Bronchial epithelial cell (primary cell): Measurements from ENCODE around the gene GTSF1L. TPM values are rescaled to one million over a fixed set of nuclear protein-coding genes. Genes with fewer than 3 reads are reported as not detected.

ENCODE experiments used
- DNase-seq: peaks from one replicate; pipeline ENCODE4 v3.0.0-alpha.2; 2010; ENCODE audit warnings: low read depth
- FAIRE-seq: peaks from 2 replicates; lab custom pipeline; 2011; peaks lifted over from hg19 to GRCh38; lab: Jason Lieb, UNC
- H3K27me3 ChIP-seq: 2 replicates; pipeline ENCODE4 v1.5.1; 2011; ENCODE audit warnings: low read length; ENCODE audit not compliant: control insufficient read depth, insufficient read depth
- H3K36me3 ChIP-seq: 2 replicates; pipeline ENCODE4 v1.5.1; 2011; ENCODE audit warnings: low read length; ENCODE audit not compliant: control insufficient read depth, insufficient read depth
- H3K4me3 ChIP-seq: 2 replicates; pipeline ENCODE4 v1.5.1; 2011; ENCODE audit warnings: mild to moderate bottlenecking, low read depth, low read length, control low read depth
- total RNA-seq: library from RNA; depleted of rRNA; stranded (reverse); fragments of >200 nt; gene quantifications from 2 replicates; pipeline ENCODE4 v1.2.1, GENCODE V29; 2014
- TF ChIP-seq, protein P1 (sequence below): IDR thresholded peaks from 2 replicates; pipeline ENCODE4 v1.5.1; 2011; ENCODE audit warnings: mild to moderate bottlenecking, moderate library complexity, low read length, control low read depth, inconsistent platforms; ENCODE audit not compliant: insufficient read depth, severe bottlenecking

Gene GTSF1L
- total RNA-seq, 1 donor from 2014 or later = not detected

DNA sequence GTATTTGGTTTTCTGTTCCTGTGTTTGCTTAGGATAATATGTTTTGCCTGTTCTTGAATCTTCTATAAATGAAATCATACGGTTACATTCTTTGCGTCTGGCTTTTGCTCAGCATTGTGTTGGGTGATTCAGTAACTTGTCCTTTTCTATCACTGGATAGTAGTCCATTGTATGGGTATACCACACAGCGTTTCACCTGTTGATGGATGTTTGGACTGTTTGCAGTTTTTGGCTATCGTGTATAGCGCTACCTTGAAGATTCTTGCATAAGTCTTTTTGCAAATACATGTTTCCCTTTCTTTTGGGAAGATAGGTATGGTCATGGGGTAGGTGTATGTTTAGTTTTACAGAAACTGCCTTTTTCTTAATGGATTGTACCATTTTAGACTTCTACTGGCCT lies 50.4 kb downstream of the GTSF1L start:
- TF ChIP-seq, protein P1, sequence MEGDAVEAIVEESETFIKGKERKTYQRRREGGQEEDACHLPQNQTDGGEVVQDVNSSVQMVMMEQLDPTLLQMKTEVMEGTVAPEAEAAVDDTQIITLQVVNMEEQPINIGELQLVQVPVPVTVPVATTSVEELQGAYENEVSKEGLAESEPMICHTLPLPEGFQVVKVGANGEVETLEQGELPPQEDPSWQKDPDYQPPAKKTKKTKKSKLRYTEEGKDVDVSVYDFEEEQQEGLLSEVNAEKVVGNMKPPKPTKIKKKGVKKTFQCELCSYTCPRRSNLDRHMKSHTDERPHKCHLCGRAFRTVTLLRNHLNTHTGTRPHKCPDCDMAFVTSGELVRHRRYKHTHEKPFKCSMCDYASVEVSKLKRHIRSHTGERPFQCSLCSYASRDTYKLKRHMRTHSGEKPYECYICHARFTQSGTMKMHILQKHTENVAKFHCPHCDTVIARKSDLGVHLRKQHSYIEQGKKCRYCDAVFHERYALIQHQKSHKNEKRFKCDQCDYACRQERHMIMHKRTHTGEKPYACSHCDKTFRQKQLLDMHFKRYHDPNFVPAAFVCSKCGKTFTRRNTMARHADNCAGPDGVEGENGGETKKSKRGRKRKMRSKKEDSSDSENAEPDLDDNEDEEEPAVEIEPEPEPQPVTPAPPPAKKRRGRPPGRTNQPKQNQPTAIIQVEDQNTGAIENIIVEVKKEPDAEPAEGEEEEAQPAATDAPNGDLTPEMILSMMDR = no peak
- Histone ChIP-seq H3K27me3 (no peaks in the 10 kb centered on the region), H3K4me3 (no peak overlapping the region), H3K36me3 (no peaks in the 10 kb centered on the region)
- no peak for DNase-seq
- no peak for FAIRE-seq

Other genes with a start within 250 kb of the GTSF1L start
- gene L3MBTL1, start 219.3 kb downstream of the GTSF1L start, total RNA-seq = 5.0 and 5.6 TPM in 2 replicates
- gene SGK2, start 168.0 kb downstream of the GTSF1L start, total RNA-seq = 0.38 and 0.53 TPM in 2 replicates
- gene IFT52, start 136.1 kb downstream of the GTSF1L start, total RNA-seq = 22.6 and 23.8 TPM in 2 replicates
- gene MYBL2, start 59.9 kb downstream of the GTSF1L start, total RNA-seq = under 0.01 and 1.0 TPM in 2 replicates
- not detected in 2 replicates for gene TOX2, start 187.8 kb upstream of the GTSF1L start, total RNA-seq